Measurements from ENCODE around the gene GLIS2.

DNA sequence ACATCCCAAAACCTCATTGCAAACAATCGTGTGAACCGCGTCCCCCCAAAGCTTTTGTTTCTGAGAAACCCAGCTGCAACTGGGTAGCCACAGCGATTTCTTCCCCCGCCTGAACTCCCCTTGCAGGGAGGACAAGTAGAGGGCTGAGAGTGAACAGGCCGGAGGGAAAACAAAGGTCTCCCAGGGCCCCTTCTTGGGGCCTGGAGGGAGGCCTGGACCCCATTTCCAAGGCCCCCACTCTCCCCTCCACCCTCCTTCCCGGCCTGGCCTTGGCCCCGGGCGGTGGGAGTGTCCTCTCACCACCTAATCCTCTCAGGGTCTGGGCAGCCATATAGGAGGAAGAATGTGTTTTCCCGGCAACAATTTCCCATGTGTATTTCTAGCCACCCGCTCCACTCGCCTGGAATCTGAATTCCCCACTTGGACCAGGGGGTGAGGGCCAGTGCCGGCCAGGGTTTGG lies 2.6 kb downstream of the GLIS2 start:
- TF ChIP-seq EZH2 (IDR thresholded peaks at IDR 0.05) (no peak), POLR2AphosphoS5 (IDR thresholded peaks at IDR 0.05; ENCODE audit: borderline replicate concordance, low read depth, low read length) (no peak)
